ENCODE measurements around the gene CYBRD1.

The CYBRD1 gene

DNA sequence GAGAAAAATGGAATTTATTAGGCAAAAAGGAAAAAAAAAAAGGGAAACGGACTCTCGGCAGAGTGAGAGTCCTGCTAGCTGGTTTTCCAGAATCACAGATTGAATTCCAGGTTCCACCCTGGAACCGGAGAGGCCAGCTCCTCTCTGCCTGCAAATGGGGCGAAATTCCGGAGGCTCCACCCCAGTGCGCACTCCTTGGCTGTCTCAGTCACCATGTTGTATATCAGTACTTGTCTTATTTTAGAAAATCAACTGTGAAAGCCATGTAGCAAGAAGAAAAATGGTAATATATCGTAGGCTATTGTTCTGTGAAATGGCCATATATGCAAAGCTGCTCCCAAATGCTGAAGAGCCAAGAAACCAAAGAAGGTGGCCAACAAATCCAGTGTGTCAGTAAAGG lies 49.4 kb downstream of the CYBRD1 start:
- no CpG with 5 or more reads among the region's 7 CpGs for WGBS (ENCODE audit: extremely low coverage, insufficient coverage, low lambda C conversion rate)
- no peaks in the 10 kb centered on the region for H3K36me3 ChIP-seq (ENCODE audit: control insufficient read depth, insufficient read depth, low read length)
- no peak for DNase-seq
- no peak overlapping the region for H2AK5ac ChIP-seq (ENCODE audit: low read length)
- H3K9ac ChIP-seq (ENCODE audit: low read length), result no peak overlapping the region
- H3K23ac ChIP-seq (ENCODE audit: low read length), result no peak overlapping the region
- H3K4ac ChIP-seq (ENCODE audit: low read depth, low read length), result no peak overlapping the region
- H4K5ac ChIP-seq (ENCODE audit: low read length), result no peak overlapping the region
- H4K8ac ChIP-seq (ENCODE audit: low read depth, low read length), result no peak overlapping the region
- H3K18ac ChIP-seq (ENCODE audit: low read length), result no peak overlapping the region
- H3K56ac ChIP-seq (ENCODE audit: low read length), result no peak overlapping the region
- H3K27ac ChIP-seq (ENCODE audit: low read depth, low read length), result no peak overlapping the region
- H2BK5ac ChIP-seq (ENCODE audit: low read length), result no peak overlapping the region
- no peak overlapping the region for H2BK120ac ChIP-seq (ENCODE audit: low read depth, low read length)
- H2BK15ac ChIP-seq (replicated peaks; ENCODE audit: low read depth), result no peak overlapping the region
- H3K4me3 ChIP-seq (ENCODE audit: low read length), result no peak overlapping the region
- H3K4me2 ChIP-seq (ENCODE audit: low read length), result no peak overlapping the region
- no peaks in the 10 kb centered on the region for H3K79me1 ChIP-seq (ENCODE audit: low read length)
- no peaks in the 10 kb centered on the region for H3K79me2 ChIP-seq (ENCODE audit: control insufficient read depth, insufficient read depth, low read length)
- H3K4me1 ChIP-seq (ENCODE audit: control insufficient read depth, low read depth, low read length), result no peaks in the 10 kb centered on the region
- H3K27me3 ChIP-seq (ENCODE audit: insufficient read depth, low read length, poor library complexity), result no peaks in the 10 kb centered on the region

DNA sequence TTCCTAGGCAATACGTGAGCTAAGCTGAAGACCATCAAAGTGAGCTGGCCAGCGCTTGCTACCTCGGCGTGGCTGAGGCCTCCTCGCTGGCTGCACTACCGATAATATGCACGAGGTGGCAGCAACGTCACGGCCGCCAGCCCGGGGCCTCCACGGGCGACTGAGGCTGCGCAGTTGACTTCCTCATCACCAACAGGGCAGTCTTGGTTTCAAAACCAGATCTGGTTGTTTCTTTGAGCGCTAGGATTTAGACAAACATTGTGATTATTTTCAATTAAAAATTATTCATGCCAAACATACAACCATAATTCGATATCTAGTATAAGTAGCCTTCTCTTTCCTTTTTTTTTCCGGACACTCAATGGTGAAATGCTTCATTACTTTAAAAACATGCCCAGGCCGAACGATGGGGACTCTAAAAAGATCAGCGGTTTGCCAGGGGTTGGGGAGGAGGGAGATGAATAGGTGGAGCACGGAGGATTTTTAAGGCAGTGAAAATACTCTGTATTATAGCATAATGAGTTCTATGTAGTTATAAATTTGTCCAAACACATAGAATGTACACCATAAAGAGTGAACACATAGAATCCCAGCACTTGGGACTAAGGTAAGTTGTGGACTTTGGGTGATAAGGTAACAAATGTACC lies 52.0 kb downstream of the CYBRD1 start:
- no peaks in the 10 kb centered on the region for H3K79me2 ChIP-seq (ENCODE audit: control insufficient read depth, insufficient read depth, low read length)
- no peak overlapping the region for H2BK5ac ChIP-seq (ENCODE audit: low read length)
- no peaks in the 10 kb centered on the region for H3K4me1 ChIP-seq (ENCODE audit: control insufficient read depth, low read depth, low read length)
- H2BK120ac ChIP-seq (ENCODE audit: low read depth, low read length), result no peak overlapping the region
- no peak overlapping the region for H3K4me3 ChIP-seq (ENCODE audit: low read length)
- no peak overlapping the region for H2BK15ac ChIP-seq (replicated peaks; ENCODE audit: low read depth)
- no peak overlapping the region for H4K5ac ChIP-seq (ENCODE audit: low read length)
- H2AK5ac ChIP-seq (ENCODE audit: low read length), result no peak overlapping the region
- H3K9ac ChIP-seq (ENCODE audit: low read length), result no peak overlapping the region
- no peak overlapping the region for H3K23ac ChIP-seq (ENCODE audit: low read length)
- H3K18ac ChIP-seq (ENCODE audit: low read length), result no peak overlapping the region
- no peak overlapping the region for H4K8ac ChIP-seq (ENCODE audit: low read depth, low read length)
- no CpG with 5 or more reads among the region's 21 CpGs for WGBS (ENCODE audit: extremely low coverage, insufficient coverage, low lambda C conversion rate)
- H3K4ac ChIP-seq (ENCODE audit: low read depth, low read length), result no peak overlapping the region
- peak; percentile 74 for DNase-seq
- no peaks in the 10 kb centered on the region for H3K79me1 ChIP-seq (ENCODE audit: low read length)
- H3K56ac ChIP-seq (ENCODE audit: low read length), result no peak overlapping the region
- H3K4me2 ChIP-seq (ENCODE audit: low read length), result no peak overlapping the region
- no peaks in the 10 kb centered on the region for H3K36me3 ChIP-seq (ENCODE audit: control insufficient read depth, insufficient read depth, low read length)
- no peaks in the 10 kb centered on the region for H3K27me3 ChIP-seq (ENCODE audit: insufficient read depth, low read length, poor library complexity)
- no peak overlapping the region for H3K27ac ChIP-seq (ENCODE audit: low read depth, low read length)

DNA sequence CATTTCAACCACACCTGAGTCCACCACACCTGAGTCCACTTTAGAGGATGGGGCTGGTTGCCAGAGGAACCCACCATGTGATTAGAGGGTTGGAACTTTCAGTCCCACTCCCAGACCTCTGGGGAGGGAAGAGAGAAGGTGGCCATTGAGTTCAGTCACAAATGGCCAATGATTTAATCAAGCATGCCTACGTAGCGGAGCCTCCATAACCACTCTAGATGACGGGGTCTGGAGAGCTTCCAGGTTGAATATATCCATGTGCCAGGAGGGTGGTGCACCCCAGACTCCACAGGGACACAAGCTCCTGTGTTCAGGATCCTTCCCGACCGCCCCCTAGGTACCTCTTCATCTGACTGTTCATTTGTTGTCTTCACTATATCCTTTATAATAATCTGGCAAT lies 53.3 kb downstream of the CYBRD1 start:
- Histone ChIP-seq H3K4me2 (ENCODE audit: low read length) (no peak overlapping the region), H3K27me3 (ENCODE audit: insufficient read depth, low read length, poor library complexity) (no peaks in the 10 kb centered on the region), H3K18ac (ENCODE audit: low read length) (no peak overlapping the region), H3K56ac (ENCODE audit: low read length) (no peak overlapping the region), H3K79me1 (ENCODE audit: low read length) (no peaks in the 10 kb centered on the region), H3K23ac (ENCODE audit: low read length) (no peak overlapping the region), H2BK120ac (ENCODE audit: low read depth, low read length) (no peak overlapping the region), H3K36me3 (ENCODE audit: control insufficient read depth, insufficient read depth, low read length) (no peaks in the 10 kb centered on the region), H2BK15ac (replicated peaks; ENCODE audit: low read depth) (no peak overlapping the region), H3K27ac (ENCODE audit: low read depth, low read length) (no peak overlapping the region), H3K9ac (ENCODE audit: low read length) (no peak overlapping the region), H4K8ac (ENCODE audit: low read depth, low read length) (no peak overlapping the region), H3K4me3 (ENCODE audit: low read length) (no peak overlapping the region), H2BK5ac (ENCODE audit: low read length) (no peak overlapping the region), H4K5ac (ENCODE audit: low read length) (no peak overlapping the region), H2AK5ac (ENCODE audit: low read length) (no peak overlapping the region), H3K4ac (ENCODE audit: low read depth, low read length) (no peak overlapping the region), H3K79me2 (ENCODE audit: control insufficient read depth, insufficient read depth, low read length) (no peaks in the 10 kb centered on the region), H3K4me1 (ENCODE audit: control insufficient read depth, low read depth, low read length) (no peaks in the 10 kb centered on the region)
- WGBS (ENCODE audit: extremely low coverage, insufficient coverage, low lambda C conversion rate), result no CpG with 5 or more reads among the region's 5 CpGs
- no peak for DNase-seq

DNA sequence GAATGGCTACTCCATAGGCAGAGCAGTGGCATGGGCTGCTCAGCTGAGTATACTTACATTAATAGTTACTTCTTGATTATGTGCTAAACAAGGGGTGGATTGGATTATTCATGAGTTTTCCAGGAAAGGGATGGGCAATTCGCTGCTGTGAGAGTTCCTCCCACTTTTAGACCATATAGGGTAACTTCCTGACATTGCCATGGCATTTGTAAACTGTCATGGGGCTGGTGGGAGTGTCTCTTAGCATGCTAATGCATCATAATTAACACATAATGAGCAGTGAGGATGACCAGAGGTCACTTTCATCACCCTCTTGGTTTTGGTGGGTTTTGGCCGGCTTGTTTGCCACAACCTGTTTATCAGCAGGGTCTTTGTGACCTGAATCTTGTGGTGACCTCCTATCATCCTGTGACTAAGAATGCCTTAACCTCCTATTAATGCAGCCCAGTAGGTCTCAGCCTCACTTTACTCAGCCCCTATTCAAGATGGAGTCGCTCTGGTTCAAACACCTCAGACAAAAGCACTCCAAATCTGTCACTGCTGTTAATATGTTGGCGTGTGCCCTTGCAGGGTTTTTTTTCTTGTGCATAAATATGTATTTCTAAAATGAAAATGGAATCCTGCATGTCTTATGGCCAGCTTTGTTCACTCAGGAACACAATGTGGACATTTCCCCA lies 56.0 kb downstream of the CYBRD1 start:
- Histone ChIP-seq H3K27ac (ENCODE audit: low read depth, low read length) (no peak overlapping the region), H3K4me3 (ENCODE audit: low read length) (no peak overlapping the region), H2BK15ac (replicated peaks; ENCODE audit: low read depth) (no peak overlapping the region), H3K36me3 (ENCODE audit: control insufficient read depth, insufficient read depth, low read length) (no peaks in the 10 kb centered on the region), H3K18ac (ENCODE audit: low read length) (no peak overlapping the region), H2AK5ac (ENCODE audit: low read length) (no peak overlapping the region), H3K4me2 (ENCODE audit: low read length) (no peak overlapping the region), H3K23ac (ENCODE audit: low read length) (no peak overlapping the region), H4K5ac (ENCODE audit: low read length) (no peak overlapping the region), H2BK120ac (ENCODE audit: low read depth, low read length) (no peak overlapping the region), H3K9ac (ENCODE audit: low read length) (no peak overlapping the region), H3K79me2 (ENCODE audit: control insufficient read depth, insufficient read depth, low read length) (no peaks in the 10 kb centered on the region), H3K79me1 (ENCODE audit: low read length) (no peaks in the 10 kb centered on the region), H3K4me1 (ENCODE audit: control insufficient read depth, low read depth, low read length) (no peaks in the 10 kb centered on the region), H2BK5ac (ENCODE audit: low read length) (no peak overlapping the region), H4K8ac (ENCODE audit: low read depth, low read length) (no peak overlapping the region), H3K27me3 (ENCODE audit: insufficient read depth, low read length, poor library complexity) (no peaks in the 10 kb centered on the region), H3K4ac (ENCODE audit: low read depth, low read length) (no peak overlapping the region), H3K56ac (ENCODE audit: low read length) (no peak overlapping the region)
- no CpG with 5 or more reads among the region's 4 CpGs for WGBS (ENCODE audit: extremely low coverage, insufficient coverage, low lambda C conversion rate)
- DNase-seq, result peak; percentile 11

DNA sequence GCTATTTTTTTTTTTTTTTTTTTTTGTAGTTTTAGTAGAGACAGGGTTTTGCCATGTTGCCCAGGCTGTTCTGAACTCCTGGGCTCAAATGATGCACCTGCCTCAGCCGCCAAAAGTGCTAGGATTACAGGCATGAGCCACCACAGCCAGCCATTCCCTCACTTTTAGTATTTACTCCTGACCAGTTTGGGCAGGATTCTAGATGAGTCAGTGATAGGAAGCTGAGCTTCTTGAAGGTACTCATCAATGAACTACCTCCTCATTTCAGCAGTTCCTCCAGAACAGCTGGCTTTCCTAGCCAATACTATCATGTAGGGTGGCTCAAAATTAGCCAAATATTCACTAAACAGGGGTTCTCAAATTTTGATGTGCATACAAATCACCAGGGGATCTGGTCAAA lies 57.2 kb downstream of the CYBRD1 start:
- Histone ChIP-seq H2BK120ac (ENCODE audit: low read depth, low read length) (no peak overlapping the region), H3K79me2 (ENCODE audit: control insufficient read depth, insufficient read depth, low read length) (no peaks in the 10 kb centered on the region), H3K36me3 (ENCODE audit: control insufficient read depth, insufficient read depth, low read length) (no peaks in the 10 kb centered on the region), H2BK5ac (ENCODE audit: low read length) (no peak overlapping the region), H3K9ac (ENCODE audit: low read length) (no peak overlapping the region), H3K23ac (ENCODE audit: low read length) (no peak overlapping the region), H3K27ac (ENCODE audit: low read depth, low read length) (no peak overlapping the region), H2AK5ac (ENCODE audit: low read length) (no peak overlapping the region), H3K18ac (ENCODE audit: low read length) (no peak overlapping the region), H2BK15ac (replicated peaks; ENCODE audit: low read depth) (no peak overlapping the region), H3K4me3 (ENCODE audit: low read length) (no peak overlapping the region), H4K8ac (ENCODE audit: low read depth, low read length) (no peak overlapping the region), H3K4me1 (ENCODE audit: control insufficient read depth, low read depth, low read length) (no peaks in the 10 kb centered on the region), H3K27me3 (ENCODE audit: insufficient read depth, low read length, poor library complexity) (no peaks in the 10 kb centered on the region), H3K56ac (ENCODE audit: low read length) (no peak overlapping the region), H3K79me1 (ENCODE audit: low read length) (no peaks in the 10 kb centered on the region), H3K4ac (ENCODE audit: low read depth, low read length) (no peak overlapping the region), H4K5ac (ENCODE audit: low read length) (no peak overlapping the region), H3K4me2 (ENCODE audit: low read length) (no peak overlapping the region)
- no CpG with 5 or more reads among the region's 1 CpG for WGBS (ENCODE audit: extremely low coverage, insufficient coverage, low lambda C conversion rate)
- no peak for DNase-seq

DNA sequence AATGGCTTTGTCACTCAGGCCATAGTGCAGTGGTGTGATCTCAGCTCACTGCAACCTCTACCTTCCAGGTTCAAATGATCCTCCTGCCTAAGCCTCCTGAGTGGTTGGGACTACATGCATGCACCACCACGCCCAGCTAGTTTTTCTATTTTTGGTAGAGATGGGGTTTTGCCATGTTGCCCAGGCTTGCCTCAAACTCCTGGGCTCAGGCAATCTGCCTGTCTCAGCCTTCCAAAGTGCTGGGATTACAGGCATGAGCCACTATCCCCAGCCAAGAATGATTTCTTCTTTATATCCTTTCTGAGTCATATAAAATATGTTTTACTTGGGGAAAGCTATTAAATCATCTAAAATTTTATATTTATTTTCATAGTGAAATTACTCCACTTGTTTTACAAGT lies 61.3 kb downstream of the CYBRD1 start:
- H2AK5ac ChIP-seq (ENCODE audit: low read length), result no peak overlapping the region
- H2BK15ac ChIP-seq (replicated peaks; ENCODE audit: low read depth), result no peak overlapping the region
- H2BK120ac ChIP-seq (ENCODE audit: low read depth, low read length), result no peak overlapping the region
- no peak overlapping the region for H3K56ac ChIP-seq (ENCODE audit: low read length)
- no peaks in the 10 kb centered on the region for H3K27me3 ChIP-seq (ENCODE audit: insufficient read depth, low read length, poor library complexity)
- no peak overlapping the region for H4K8ac ChIP-seq (ENCODE audit: low read depth, low read length)
- H3K4me1 ChIP-seq (ENCODE audit: control insufficient read depth, low read depth, low read length), result no peaks in the 10 kb centered on the region
- H3K79me1 ChIP-seq (ENCODE audit: low read length), result no peaks in the 10 kb centered on the region
- H2BK5ac ChIP-seq (ENCODE audit: low read length), result no peak overlapping the region
- H3K27ac ChIP-seq (ENCODE audit: low read depth, low read length), result no peak overlapping the region
- H3K18ac ChIP-seq (ENCODE audit: low read length), result no peak overlapping the region
- H3K4me2 ChIP-seq (ENCODE audit: low read length), result no peak overlapping the region
- no peak overlapping the region for H3K4me3 ChIP-seq (ENCODE audit: low read length)
- no peaks in the 10 kb centered on the region for H3K36me3 ChIP-seq (ENCODE audit: control insufficient read depth, insufficient read depth, low read length)
- no peak overlapping the region for H3K9ac ChIP-seq (ENCODE audit: low read length)
- H3K4ac ChIP-seq (ENCODE audit: low read depth, low read length), result no peak overlapping the region
- no CpG with 5 or more reads among the region's 1 CpG for whole genome bisulfite sequencing (ENCODE audit: extremely low coverage, insufficient coverage, low lambda C conversion rate)
- no peak overlapping the region for H4K5ac ChIP-seq (ENCODE audit: low read length)
- no peaks in the 10 kb centered on the region for H3K79me2 ChIP-seq (ENCODE audit: control insufficient read depth, insufficient read depth, low read length)
- no peak overlapping the region for H3K23ac ChIP-seq (ENCODE audit: low read length)
- DNase-seq, result no peak
